ENCODE measurements around the gene CHRNB1.

DNA sequence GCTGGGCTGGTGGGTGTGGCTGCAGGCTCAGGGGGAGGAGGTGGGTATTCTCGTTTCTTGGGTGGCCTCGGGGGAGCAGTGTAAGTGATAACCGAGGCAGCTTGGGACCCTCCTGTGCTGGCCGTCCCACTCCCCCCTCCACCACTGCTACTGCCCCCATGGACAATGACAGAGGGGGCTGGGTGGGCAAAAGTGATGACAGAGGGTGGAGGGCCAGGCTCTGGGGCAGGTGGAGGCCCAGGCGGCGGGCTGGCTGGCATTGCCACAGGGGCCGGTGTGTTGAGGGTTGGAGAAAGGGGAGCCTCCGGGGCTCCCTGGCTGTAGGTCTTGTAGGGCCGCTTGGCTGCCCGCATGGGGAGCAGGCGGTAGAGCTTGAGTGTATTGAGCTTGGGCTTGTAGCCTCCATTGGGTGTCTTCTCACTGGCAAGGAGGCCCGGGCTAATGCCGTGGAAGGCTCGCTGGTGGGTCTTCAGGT is 18.5 kb downstream of the CHRNB1 start:
- no peak for TF ChIP-seq POLR2A (IDR thresholded peaks at IDR 0.05)
- TF ChIP-seq, protein P1, sequence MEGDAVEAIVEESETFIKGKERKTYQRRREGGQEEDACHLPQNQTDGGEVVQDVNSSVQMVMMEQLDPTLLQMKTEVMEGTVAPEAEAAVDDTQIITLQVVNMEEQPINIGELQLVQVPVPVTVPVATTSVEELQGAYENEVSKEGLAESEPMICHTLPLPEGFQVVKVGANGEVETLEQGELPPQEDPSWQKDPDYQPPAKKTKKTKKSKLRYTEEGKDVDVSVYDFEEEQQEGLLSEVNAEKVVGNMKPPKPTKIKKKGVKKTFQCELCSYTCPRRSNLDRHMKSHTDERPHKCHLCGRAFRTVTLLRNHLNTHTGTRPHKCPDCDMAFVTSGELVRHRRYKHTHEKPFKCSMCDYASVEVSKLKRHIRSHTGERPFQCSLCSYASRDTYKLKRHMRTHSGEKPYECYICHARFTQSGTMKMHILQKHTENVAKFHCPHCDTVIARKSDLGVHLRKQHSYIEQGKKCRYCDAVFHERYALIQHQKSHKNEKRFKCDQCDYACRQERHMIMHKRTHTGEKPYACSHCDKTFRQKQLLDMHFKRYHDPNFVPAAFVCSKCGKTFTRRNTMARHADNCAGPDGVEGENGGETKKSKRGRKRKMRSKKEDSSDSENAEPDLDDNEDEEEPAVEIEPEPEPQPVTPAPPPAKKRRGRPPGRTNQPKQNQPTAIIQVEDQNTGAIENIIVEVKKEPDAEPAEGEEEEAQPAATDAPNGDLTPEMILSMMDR (IDR thresholded peaks at IDR 0.05): no peak
